Spleen (tissue), 7 donors: ENCODE data around the gene MEIS2.

Experiments used
- POLR2AphosphoS5 ChIP-seq, 3 donors: sonication (generic); formaldehyde crosslinking; IDR thresholded peaks; one replicate each; pipeline ENCODE4 v1.5.1; 2017; ENCODE audit warnings: antibody characterized with exemption in 3 of 3
- TF ChIP-seq, protein P1 (sequence below), 11 experiments: fragments of 200-600 bp in 7 of 11; fragments of 450-650 bp in 4 of 11; sonication (generic) in 4 of 11; IDR thresholded peaks in 8 of 11; conservative IDR thresholded peaks in 3 of 11; 1 replicate in 7 of 11; 2 replicates in 4 of 11; pipeline versions ENCODE4 v1.4.0 to v1.8.0; 2016 to 2021; ENCODE audit warnings: antibody characterized with exemption in 11 of 11, inconsistent platforms in 4 of 11, mild to moderate bottlenecking in 1 of 11
- donor health status: DM: no; HTN: no; CAD: no; lungs with moderate emphysema.
- donor health status: DM: no; HTN: no; CAD: no.
- donor health status: DM: no; HTN: no; CAD: no.

DNA sequence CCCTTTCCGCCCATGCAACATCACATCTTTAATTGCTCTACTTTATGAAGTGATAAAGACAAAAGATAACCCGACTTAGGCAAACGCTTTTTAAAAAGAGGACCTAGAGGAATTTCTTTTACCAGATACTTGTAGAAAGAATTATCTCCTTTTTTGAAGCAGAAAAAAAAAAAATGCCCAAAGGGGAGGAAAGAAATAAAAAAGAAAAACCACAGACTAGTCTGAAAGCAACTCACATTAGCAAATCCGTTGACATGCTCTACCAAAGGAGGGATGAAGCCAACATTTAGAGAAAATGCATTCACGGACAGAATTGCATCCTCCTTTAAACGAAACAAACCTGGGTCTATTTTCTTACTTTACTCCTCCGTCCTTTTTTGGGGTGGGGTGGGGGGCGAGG, 213.6 kb downstream of the MEIS2 start:
- TF ChIP-seq, protein P1, sequence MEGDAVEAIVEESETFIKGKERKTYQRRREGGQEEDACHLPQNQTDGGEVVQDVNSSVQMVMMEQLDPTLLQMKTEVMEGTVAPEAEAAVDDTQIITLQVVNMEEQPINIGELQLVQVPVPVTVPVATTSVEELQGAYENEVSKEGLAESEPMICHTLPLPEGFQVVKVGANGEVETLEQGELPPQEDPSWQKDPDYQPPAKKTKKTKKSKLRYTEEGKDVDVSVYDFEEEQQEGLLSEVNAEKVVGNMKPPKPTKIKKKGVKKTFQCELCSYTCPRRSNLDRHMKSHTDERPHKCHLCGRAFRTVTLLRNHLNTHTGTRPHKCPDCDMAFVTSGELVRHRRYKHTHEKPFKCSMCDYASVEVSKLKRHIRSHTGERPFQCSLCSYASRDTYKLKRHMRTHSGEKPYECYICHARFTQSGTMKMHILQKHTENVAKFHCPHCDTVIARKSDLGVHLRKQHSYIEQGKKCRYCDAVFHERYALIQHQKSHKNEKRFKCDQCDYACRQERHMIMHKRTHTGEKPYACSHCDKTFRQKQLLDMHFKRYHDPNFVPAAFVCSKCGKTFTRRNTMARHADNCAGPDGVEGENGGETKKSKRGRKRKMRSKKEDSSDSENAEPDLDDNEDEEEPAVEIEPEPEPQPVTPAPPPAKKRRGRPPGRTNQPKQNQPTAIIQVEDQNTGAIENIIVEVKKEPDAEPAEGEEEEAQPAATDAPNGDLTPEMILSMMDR (IDR thresholded peaks at IDR 0.05 in 8 of 11, conservative IDR thresholded peaks at IDR 0.05 in 3 of 11), result no peak
- TF ChIP-seq POLR2AphosphoS5 (IDR thresholded peaks at IDR 0.05), result no peak
